Right lobe of liver (tissue), 6 donors: ENCODE data around the gene DIO3. TPM values are rescaled to one million over a fixed set of nuclear protein-coding genes. Genes with fewer than 3 reads are reported as not detected.

Experiments used
- ATAC-seq, 4 donors: fragments of 200-7000 bp; cut with Tn5 transposase; one replicate each; pipeline ENCODE4 v1.9.1; 2020; ENCODE audit warnings: mild to moderate bottlenecking in 4 of 4, moderate library complexity in 4 of 4
- DNase-seq, 3 donors: peaks; one replicate each; pipeline ENCODE4 v3.0.0-alpha.2; 2020
- H3K27ac ChIP-seq, 3 donors: fragments of 200-600 bp; one replicate each; pipeline ENCODE4 v1.8.0; 2022
- H3K27me3 ChIP-seq, 2 donors: fragments of 200-600 bp; one replicate each; pipeline ENCODE4 v1.8.0; 2022
- H3K36me3 ChIP-seq, 4 donors: fragments of 200-600 bp; sonication (generic) in 1 of 4; one replicate each; pipeline versions ENCODE4 v1.5.1 to v1.8.0; 2017 to 2022; ENCODE audit warnings: control low read depth in 1 of 4
- H3K4me1 ChIP-seq, 4 donors: fragments of 200-600 bp; sonication (generic) in 1 of 4; one replicate each; pipeline versions ENCODE4 v1.5.1 to v1.8.0; 2017 to 2022; ENCODE audit warnings: control low read depth in 1 of 4
- H3K4me3 ChIP-seq, 3 donors: fragments of 200-600 bp; one replicate each; pipeline ENCODE4 v1.8.0; 2022
- H3K9me3 ChIP-seq, 4 donors: fragments of 200-600 bp; sonication (generic) in 1 of 4; one replicate each; pipeline versions ENCODE4 v1.5.1 to v1.8.0; 2017 to 2022; ENCODE audit warnings: control low read depth in 1 of 4
- CTCF ChIP-seq, 4 donors: fragments of 200-600 bp in 3 of 4; fragments of 450-650 bp in 1 of 4; IDR thresholded peaks; one replicate each; pipeline versions ENCODE4 v1.5.1 to v1.8.0; 2016 to 2022; ENCODE audit warnings: antibody characterized with exemption in 4 of 4, mild to moderate bottlenecking in 2 of 4
- POLR2A ChIP-seq: fragments of 450-650 bp; IDR thresholded peaks from one replicate; pipeline ENCODE4 v1.6.1; 2017; ENCODE audit warnings: antibody characterized with exemption, mild to moderate bottlenecking
- WGBS: methylation state at CpG from one replicate; pipeline ENCODE4 v1.1.6; 2018; ENCODE audit warnings: low coverage, low lambda C conversion rate; ENCODE audit not compliant: insufficient coverage; ENCODE audit errors: missing lambda C conversion rate; 5-methylcytosine and 5-hydroxymethylcytosine counted together
- intact Hi-C, 2 donors: fragments of 100-400 bp; cut with DNase I; formaldehyde crosslinking; loops; one replicate each; pipeline versions ENCODE4 v1.11.2 to v1.14.1; 2022
- microRNA counts: library from miRNA; unstranded; fragments of <30 nt; microRNA quantifications from one replicate; lab custom pipeline; 2016
- total RNA-seq, 6 experiments: library from RNA; depleted of rRNA in 2 of 6; stranded (reverse); fragments of >200 nt in 2 of 6; fragmentation: NEBNext Ultra II Directional in 3 of 6; extraction: Animal tissue kit (Norgen Biotek cat#: 25700) in 3 of 6; gene quantifications; one replicate each; pipeline versions ENCODE4 v1.1.0 to v1.2.4, GENCODE V29; 2016 to 2023
- donor health status: DM: no; HTN: yes; CAD: no.
- donor health status: DM: no; HTN: no; CAD: no.
- donor health status: DM: no; HTN: no; CAD: no.
- donor health status: DM: no; HTN: yes; CAD: no.
- donor health status: DM: no; HTN: yes; CAD: no.

DIO3 gene
- total RNA-seq, 6 experiments from 2014 or later = 0.39 to 6.4 TPM; not detected in 4

DNA sequence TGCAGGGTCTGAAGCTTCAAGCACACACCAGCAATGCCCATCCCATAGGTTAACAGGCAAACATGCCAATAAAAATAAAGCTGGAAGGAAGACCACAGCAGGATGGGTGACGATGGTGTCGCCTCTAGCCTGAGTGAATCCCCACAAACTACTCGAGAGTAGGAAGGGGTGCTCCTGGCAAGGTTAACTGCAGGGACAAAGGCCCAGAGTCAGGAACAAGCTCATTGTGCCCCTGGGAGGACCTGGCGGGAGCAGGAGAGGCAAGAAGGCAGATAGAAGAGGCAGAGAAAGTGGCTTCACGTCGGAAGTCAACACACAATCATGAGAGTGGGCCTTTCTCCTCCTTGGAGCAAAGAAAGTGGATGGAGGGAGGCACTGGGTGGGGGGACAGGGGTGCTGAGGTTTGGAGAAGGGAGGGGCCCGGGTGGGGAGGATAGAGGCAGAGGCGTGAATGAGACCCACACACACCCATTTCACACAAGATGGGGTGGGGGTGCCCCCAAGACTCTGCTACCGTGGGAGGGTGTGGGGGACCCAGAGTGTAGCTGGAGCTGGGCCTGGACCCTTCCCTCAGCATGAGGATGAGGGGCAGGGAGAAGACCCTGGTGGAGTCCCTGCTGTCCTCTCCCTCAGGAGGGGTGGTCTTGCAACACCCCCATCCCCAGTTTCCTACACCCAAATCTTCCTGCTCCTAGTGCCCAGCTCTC, 43.1 kb downstream of the DIO3 start:
- peaks cover 0 to 2% of the 10 kb centered on the region in 2 donors for H3K27me3 ChIP-seq
- intact Hi-C loops = no loop called here
- ATAC-seq (peak in 1 of 4 donors; percentile 6), DNase-seq (peak in 1 of 3 donors; percentile 30)
- no peak overlapping the region for H3K4me3 ChIP-seq
- WGBS = 69% methylated on average over 6 of the region's 9 CpGs
- H3K4me1 ChIP-seq = no peaks in the 10 kb centered on the region
- H3K36me3 ChIP-seq = no peaks in the 10 kb centered on the region
- no peak overlapping the region for H3K27ac ChIP-seq
- H3K9me3 ChIP-seq = no peaks in the 10 kb centered on the region
- TF ChIP-seq CTCF (IDR thresholded peaks at IDR 0.05) = no peak
- TF ChIP-seq POLR2A = no peak

DNA sequence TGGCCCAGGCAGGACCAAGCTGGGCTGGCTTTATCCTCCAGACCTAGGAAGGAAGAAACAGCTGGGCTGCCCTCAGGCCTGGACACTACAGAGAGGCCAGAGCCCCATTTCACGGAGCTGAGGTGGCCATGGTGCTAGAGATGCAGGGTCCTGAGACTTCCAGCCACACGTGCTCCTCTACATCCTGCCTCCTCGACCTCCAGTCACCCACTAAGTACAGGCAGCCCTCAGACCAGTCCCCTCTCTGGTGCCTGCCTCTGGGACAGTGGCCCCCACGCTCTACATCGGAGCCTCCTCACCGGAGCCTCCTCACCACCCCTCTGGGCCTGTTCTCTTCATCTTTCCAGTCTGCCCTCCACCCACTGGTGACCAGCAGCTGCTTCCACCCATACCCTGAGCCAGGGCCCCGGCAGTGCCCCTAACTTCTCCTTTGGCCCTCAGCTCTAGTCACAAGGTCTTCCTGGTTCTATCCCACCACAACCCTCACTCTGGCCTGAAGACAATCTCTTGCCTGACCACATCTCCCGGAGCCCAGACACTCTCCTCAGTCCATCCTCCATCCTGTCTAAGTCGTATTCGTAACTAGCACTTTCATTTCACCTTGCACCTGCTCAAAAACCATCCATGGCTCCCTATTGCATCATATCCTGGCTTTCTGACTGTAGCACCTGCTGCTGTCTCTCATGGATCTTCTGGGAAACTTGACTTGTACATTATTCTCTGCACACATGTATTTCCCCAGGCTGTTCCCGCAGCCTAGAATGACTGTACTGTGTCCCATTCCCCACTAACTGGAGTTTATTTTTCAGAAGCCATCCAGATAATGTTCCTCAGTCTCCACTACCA, 43.9 kb downstream of the DIO3 start:
- 61% methylated on average over 9 of the region's 11 CpGs for WGBS

GRCh38 chr14:101605836-101606235, 44.5 kb downstream of the DIO3 start:
- Histone ChIP-seq H3K27me3 (peaks cover 0 to 10% of the 10 kb centered on the region in 2 donors), H3K9me3 (no peaks in the 10 kb centered on the region), H3K27ac (no peak overlapping the region), H3K4me3 (no peak overlapping the region), H3K36me3 (no peaks in the 10 kb centered on the region), H3K4me1 (no peaks in the 10 kb centered on the region)
- ATAC-seq (no peak), DNase-seq (no peak)
- intact Hi-C loops = no loop called here
- no peak for TF ChIP-seq POLR2A
- no peak for TF ChIP-seq CTCF (IDR thresholded peaks at IDR 0.05)
- WGBS = 69% methylated on average over 4 of the region's 4 CpGs

More for the DNA sequence above, 43.9 kb downstream of the DIO3 start:
- Histone ChIP-seq H3K27ac (no peak overlapping the region), H3K36me3 (no peaks in the 10 kb centered on the region), H3K27me3 (peaks cover 0 to 6% of the 10 kb centered on the region in 2 donors), H3K4me1 (no peaks in the 10 kb centered on the region), H3K4me3 (no peak overlapping the region), H3K9me3 (no peaks in the 10 kb centered on the region)
- intact Hi-C loops = no loop called here
- DNase-seq (peak in 1 of 3 donors; percentile 33), ATAC-seq (peak in 1 of 4 donors; percentile 14)
- no peak for TF ChIP-seq POLR2A
- TF ChIP-seq CTCF (IDR thresholded peaks at IDR 0.05) = no peak

MicroRNAs within 50 kb of the gene (microRNA counts, 767-probe panel; counts per million panel counts)
- microRNA hsa-miR-1247-5p (lab: Ali Mortazavi, UCI) = 237 counts per million

Other genes with a start within 250 kb of the DIO3 start
- 10 to 100 TPM; 44.9 to 74.5 (median 55.3) TPM for gene PPP2R5C, start 200.2 kb downstream of the DIO3 start, total RNA-seq